Transverse colon (tissue), 4 donors: ENCODE results near the gene LINS1. TPM values are rescaled to one million over a fixed set of nuclear protein-coding genes. Genes with fewer than 3 reads are reported as not detected.

Experiments used
- DNase-seq: peaks from one replicate; pipeline ENCODE4 v3.0.0-alpha.2; 2019
- H3K27ac ChIP-seq, 4 donors: fragments of 200-600 bp; sonication (generic); 2 replicates each; pipeline ENCODE4 v1.5.1; 2016 to 2018; ENCODE audit warnings: inconsistent platforms in 4 of 4
- H3K27me3 ChIP-seq: fragments of 200-600 bp; sonication (generic); 2 replicates; pipeline ENCODE4 v1.5.1; 2017; ENCODE audit warnings: inconsistent platforms
- H3K36me3 ChIP-seq, 4 donors: fragments of 200-600 bp; sonication (generic); 2 replicates each; pipeline ENCODE4 v1.5.1; 2017 to 2019; ENCODE audit warnings: inconsistent platforms in 4 of 4
- H3K4me1 ChIP-seq, 4 donors: fragments of 200-600 bp; sonication (generic); 2 replicates each; pipeline ENCODE4 v1.5.1; 2017 to 2020; ENCODE audit warnings: inconsistent platforms in 4 of 4
- H3K4me3 ChIP-seq, 4 donors: fragments of 200-600 bp; sonication (generic); 1 replicate in 1 of 4; 2 replicates in 3 of 4; pipeline versions ENCODE4 v1.5.1 to v1.6.1; 2017 to 2019; ENCODE audit warnings: inconsistent platforms in 4 of 4
- H3K9me3 ChIP-seq, 2 donors: fragments of 200-600 bp; sonication (generic); 2 replicates each; pipeline ENCODE4 v1.5.1; 2017 to 2019; ENCODE audit warnings: inconsistent platforms in 2 of 2
- EP300 ChIP-seq: sonication (generic); formaldehyde crosslinking; IDR thresholded peaks from one replicate; pipeline ENCODE4 v1.6.1; 2017; ENCODE audit warnings: antibody characterized with exemption, low read depth
- POLR2A ChIP-seq: fragments of 450-650 bp; IDR thresholded peaks from one replicate; pipeline ENCODE4 v1.6.1; 2016; ENCODE audit warnings: antibody characterized with exemption, mild to moderate bottlenecking, moderate library complexity
- POLR2AphosphoS5 ChIP-seq, 3 donors: sonication (generic); formaldehyde crosslinking; IDR thresholded peaks; one replicate each; pipeline ENCODE4 v1.6.1; 2016; ENCODE audit warnings: antibody characterized with exemption in 3 of 3
- WGBS, 2 donors: methylation state at CpG; one replicate each; pipeline ENCODE4 v1.1.5; 2018; ENCODE audit warnings: low coverage in 1 of 2; 5-methylcytosine and 5-hydroxymethylcytosine counted together
- in situ Hi-C, 4 donors: fragments of 200-750 bp; cut with MboI; loops; one replicate each; pipeline versions ENCODE4 v1.15.0 to v1.15.1; 2017; ENCODE audit warnings: low sequenced_read_pairs in 3 of 4, low pct_ligation_motif_present in 1 of 4, low pct_unique_long_range_greater_than_20kb in 1 of 4
- intact Hi-C: fragments of 100-400 bp; cut with DNase I; formaldehyde crosslinking; loops from one replicate; pipeline ENCODE4 v1.15.1; 2023; ENCODE audit warnings: low total_unique reads
- total RNA-seq, 4 donors: library from RNA; depleted of rRNA; stranded (reverse); fragments of >200 nt; gene quantifications; one replicate each; pipeline ENCODE4 v1.1.0, GENCODE V29; 2016
- TF ChIP-seq, protein P1 (sequence below), 5 experiments: fragments of 200-600 bp in 3 of 5; fragments of 450-650 bp in 2 of 5; sonication (generic) in 3 of 5; IDR thresholded peaks; 1 replicate in 2 of 5; 2 replicates in 3 of 5; pipeline ENCODE4 v1.5.1; 2016 to 2017; ENCODE audit warnings: antibody characterized with exemption in 5 of 5, inconsistent platforms in 3 of 5, mild to moderate bottlenecking in 2 of 5, moderate library complexity in 1 of 5

Gene LINS1
- total RNA-seq, 4 donors from 2014 or later: 24.7 to 48.9 (median 39.2) TPM

DNA sequence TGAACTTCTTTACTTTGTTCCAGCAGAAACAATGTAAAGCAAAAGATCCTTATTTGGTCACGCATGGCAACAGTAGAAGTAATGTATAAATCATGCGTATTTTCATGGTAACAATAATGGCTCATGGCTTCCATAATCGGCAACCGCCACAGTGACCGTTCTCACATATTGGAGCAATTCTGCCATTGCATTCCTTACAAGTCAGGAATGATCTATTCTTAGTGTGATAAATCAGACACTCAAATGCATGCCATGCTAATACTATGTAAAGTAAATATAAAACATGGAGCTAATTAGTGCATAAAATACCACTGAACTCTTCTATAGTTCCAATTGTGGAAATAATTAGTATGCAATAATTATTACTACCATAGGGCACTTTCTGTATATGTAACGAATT lies 59.7 kb downstream of the LINS1 start:
- in situ Hi-C loops: no loop called here
- peaks cover 10% of the 10 kb centered on the region for H3K27me3 ChIP-seq

DNA sequence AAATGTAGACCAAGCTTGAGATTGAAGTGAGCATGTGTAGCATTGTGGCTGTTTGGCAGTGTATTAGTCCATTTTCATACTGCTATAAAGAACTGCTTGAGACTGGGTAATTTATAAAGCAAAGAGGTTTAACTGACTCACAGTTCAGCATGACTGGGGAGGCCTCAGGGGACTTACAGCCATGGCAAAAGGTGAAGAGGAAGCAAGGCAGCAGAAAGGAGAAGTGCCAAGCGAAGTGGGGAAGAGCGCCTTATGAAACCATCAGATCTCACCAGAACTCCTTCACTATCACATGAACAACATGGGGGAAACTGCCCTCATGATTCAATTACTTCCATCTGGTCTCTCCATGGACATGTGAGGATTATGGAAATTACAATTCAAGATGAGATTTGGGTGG lies 64.7 kb downstream of the LINS1 start:
- DNase-seq: no peak
- TF ChIP-seq POLR2A: no peak
- TF ChIP-seq, protein P1, sequence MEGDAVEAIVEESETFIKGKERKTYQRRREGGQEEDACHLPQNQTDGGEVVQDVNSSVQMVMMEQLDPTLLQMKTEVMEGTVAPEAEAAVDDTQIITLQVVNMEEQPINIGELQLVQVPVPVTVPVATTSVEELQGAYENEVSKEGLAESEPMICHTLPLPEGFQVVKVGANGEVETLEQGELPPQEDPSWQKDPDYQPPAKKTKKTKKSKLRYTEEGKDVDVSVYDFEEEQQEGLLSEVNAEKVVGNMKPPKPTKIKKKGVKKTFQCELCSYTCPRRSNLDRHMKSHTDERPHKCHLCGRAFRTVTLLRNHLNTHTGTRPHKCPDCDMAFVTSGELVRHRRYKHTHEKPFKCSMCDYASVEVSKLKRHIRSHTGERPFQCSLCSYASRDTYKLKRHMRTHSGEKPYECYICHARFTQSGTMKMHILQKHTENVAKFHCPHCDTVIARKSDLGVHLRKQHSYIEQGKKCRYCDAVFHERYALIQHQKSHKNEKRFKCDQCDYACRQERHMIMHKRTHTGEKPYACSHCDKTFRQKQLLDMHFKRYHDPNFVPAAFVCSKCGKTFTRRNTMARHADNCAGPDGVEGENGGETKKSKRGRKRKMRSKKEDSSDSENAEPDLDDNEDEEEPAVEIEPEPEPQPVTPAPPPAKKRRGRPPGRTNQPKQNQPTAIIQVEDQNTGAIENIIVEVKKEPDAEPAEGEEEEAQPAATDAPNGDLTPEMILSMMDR (IDR thresholded peaks at IDR 0.05): no peak
- TF ChIP-seq EP300: no peak
- TF ChIP-seq POLR2AphosphoS5 (IDR thresholded peaks at IDR 0.05): no peak
- in situ Hi-C loops (no loop called here), intact Hi-C loops (no loop called here)
- H3K9me3 ChIP-seq: no peaks in the 10 kb centered on the region
- H3K27me3 ChIP-seq: no peaks in the 10 kb centered on the region
- H3K4me3 ChIP-seq: no peak overlapping the region
- WGBS, 2 donors: 25 to 35% methylated on average over 2 of the region's 2 CpGs
- no peaks in the 10 kb centered on the region for H3K36me3 ChIP-seq
- no peaks in the 10 kb centered on the region for H3K4me1 ChIP-seq
- H3K27ac ChIP-seq: no peak overlapping the region

More for the DNA sequence above, 59.7 kb downstream of the LINS1 start:
- TF ChIP-seq POLR2A (no peak), POLR2AphosphoS5 (IDR thresholded peaks at IDR 0.05) (no peak), EP300 (no peak)
- TF ChIP-seq, protein P1 (IDR thresholded peaks at IDR 0.05): no peak
- Histone ChIP-seq H3K27ac (no peak overlapping the region), H3K4me1 (no peaks in the 10 kb centered on the region), H3K9me3 (no peaks in the 10 kb centered on the region), H3K36me3 (no peaks in the 10 kb centered on the region), H3K4me3 (no peak overlapping the region)
- intact Hi-C loops: no loop called here
- no peak for DNase-seq
- WGBS, 2 donors: 81 to 93% methylated on average over 3 to 6 of the region's 6 CpGs

DNA sequence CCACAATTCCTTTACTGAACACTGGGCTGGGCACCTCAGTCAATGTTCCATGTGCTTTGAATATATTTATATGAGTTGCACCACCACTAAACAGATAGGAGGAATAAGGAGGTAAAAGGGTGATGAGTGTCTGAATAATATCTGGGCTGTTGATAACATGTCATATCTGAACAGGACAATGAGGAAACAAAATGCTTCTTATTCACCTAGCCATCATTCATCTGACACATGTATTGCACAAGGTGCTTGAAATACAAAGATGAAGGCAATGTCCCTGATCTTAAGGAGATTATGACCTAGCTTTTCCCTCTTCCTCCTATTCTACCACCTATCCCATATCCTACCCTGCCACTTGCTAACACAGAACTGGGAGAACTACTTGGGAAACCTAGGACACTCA lies 65.3 kb downstream of the LINS1 start:
- H3K4me1 ChIP-seq: no peaks in the 10 kb centered on the region
- H3K27me3 ChIP-seq: no peaks in the 10 kb centered on the region
- TF ChIP-seq POLR2AphosphoS5 (IDR thresholded peaks at IDR 0.05): no peak
- TF ChIP-seq, protein P1 (IDR thresholded peaks at IDR 0.05): no peak
- TF ChIP-seq POLR2A: no peak
- TF ChIP-seq EP300: no peak
- no peak for DNase-seq
- H3K27ac ChIP-seq: no peak overlapping the region
- in situ Hi-C loops (no loop called here), intact Hi-C loops (no loop called here)
- no peak overlapping the region for H3K4me3 ChIP-seq
- H3K36me3 ChIP-seq: no peaks in the 10 kb centered on the region
- H3K9me3 ChIP-seq: no peaks in the 10 kb centered on the region

DNA sequence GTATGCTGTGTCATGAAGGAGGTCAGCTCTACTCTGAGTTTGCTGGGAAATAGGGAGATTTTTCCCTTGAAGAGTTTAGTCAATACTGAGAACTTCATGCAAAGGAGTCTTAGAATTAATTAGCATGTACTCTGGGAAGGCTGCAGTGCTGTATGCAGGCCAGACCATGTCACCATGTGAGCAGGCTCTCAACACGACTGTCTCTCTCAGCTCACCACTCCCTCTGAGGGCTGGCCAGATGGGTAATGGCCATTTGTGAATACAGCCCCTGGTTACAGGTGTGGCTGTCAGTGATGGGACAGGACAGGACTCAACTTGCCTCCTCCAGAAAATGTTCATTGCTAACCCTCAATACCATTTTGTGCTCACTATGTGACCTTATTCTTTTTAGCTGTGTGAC lies 68.1 kb downstream of the LINS1 start:
- in situ Hi-C loops: no loop called here
- intact Hi-C loops: no loop called here
- TF ChIP-seq POLR2A: no peak
- TF ChIP-seq, protein P1 (IDR thresholded peaks at IDR 0.05): no peak
- Histone ChIP-seq H3K27me3 (no peaks in the 10 kb centered on the region), H3K36me3 (no peaks in the 10 kb centered on the region), H3K4me1 (no peaks in the 10 kb centered on the region), H3K9me3 (no peaks in the 10 kb centered on the region), H3K4me3 (no peak overlapping the region), H3K27ac (no peak overlapping the region)
- no peak for DNase-seq
- WGBS, 2 donors: 43% methylated on average over 1 of the region's 1 CpG; no CpG with 5 or more reads in 1 of the 2 donors
